Naive B cell (primary cell): ENCODE measurements around the gene PCBP3. TPM values are rescaled to one million over a fixed set of nuclear protein-coding genes. Genes with fewer than 3 reads are reported as not detected.

ENCODE experiments used
- ATAC-seq, 2 donors: fragments of 150-1000 bp; cut with Tn5 transposase; 2 replicates each; pipeline ENCODE4 v1.10.0; 2021; ENCODE audit warnings: low read depth in 2 of 2, mild to moderate bottlenecking in 2 of 2, moderate library complexity in 2 of 2
- DNase-seq: peaks from one replicate; pipeline ENCODE4 v3.0.0; 2022
- H3K27ac Mint-ChIP-seq, 6 donors: one replicate each; pipeline ENCODE4 v1.8.0; 2020 to 2022; ENCODE audit warnings: mild to moderate bottlenecking in 6 of 6, mixed read lengths in 6 of 6, moderate library complexity in 5 of 6, inconsistent platforms in 2 of 6
- H3K27me3 Mint-ChIP-seq, 3 donors: one replicate each; pipeline ENCODE4 v1.8.0; 2021 to 2022; ENCODE audit warnings: mixed read lengths in 3 of 3, mild to moderate bottlenecking in 1 of 3
- H3K36me3 Mint-ChIP-seq, 2 donors: one replicate each; pipeline ENCODE4 v1.8.0; 2020 to 2022; ENCODE audit warnings: mixed read lengths in 2 of 2, inconsistent platforms in 1 of 2, mild to moderate bottlenecking in 1 of 2
- H3K4me1 Mint-ChIP-seq, 3 donors: one replicate each; pipeline ENCODE4 v1.8.0; 2020 to 2022; ENCODE audit warnings: mixed read lengths in 3 of 3, inconsistent platforms in 1 of 3, mild to moderate bottlenecking in 1 of 3, moderate library complexity in 1 of 3
- H3K4me3 Mint-ChIP-seq, 8 donors: one replicate each; pipeline ENCODE4 v1.8.0; 2020 to 2022; ENCODE audit warnings: mild to moderate bottlenecking in 8 of 8, mixed read lengths in 8 of 8, moderate library complexity in 8 of 8, inconsistent platforms in 2 of 8
- H3K9me3 Mint-ChIP-seq, 7 donors: one replicate each; pipeline ENCODE4 v1.8.0; 2020 to 2022; ENCODE audit warnings: mixed read lengths in 7 of 7, mild to moderate bottlenecking in 5 of 7, inconsistent platforms in 2 of 7, moderate library complexity in 1 of 7
- polyA plus RNA-seq, 6 donors: library from polyadenylated mRNA; unstranded; fragments of 300-500 nt; fragmentation: Illumina TruSeq; gene quantifications; one replicate each; pipeline ENCODE4 v1.2.3, GENCODE V29; 2021; ENCODE audit warnings: low read depth in 6 of 6

Gene PCBP3
- polyA plus RNA-seq, 6 donors from 2014 or later = 0.60 to 1.5 (median 0.93) TPM; not detected in 2

GRCh38 chr21:45986316-45987051, 343.0 kb downstream of the PCBP3 start:
- Mint-ChIP-seq H3K27ac (no peak overlapping the region), H3K27me3 (peaks cover 0 to 15% (median 9%) of the 10 kb centered on the region in 3 donors)
- DNase-seq = no peak

DNA sequence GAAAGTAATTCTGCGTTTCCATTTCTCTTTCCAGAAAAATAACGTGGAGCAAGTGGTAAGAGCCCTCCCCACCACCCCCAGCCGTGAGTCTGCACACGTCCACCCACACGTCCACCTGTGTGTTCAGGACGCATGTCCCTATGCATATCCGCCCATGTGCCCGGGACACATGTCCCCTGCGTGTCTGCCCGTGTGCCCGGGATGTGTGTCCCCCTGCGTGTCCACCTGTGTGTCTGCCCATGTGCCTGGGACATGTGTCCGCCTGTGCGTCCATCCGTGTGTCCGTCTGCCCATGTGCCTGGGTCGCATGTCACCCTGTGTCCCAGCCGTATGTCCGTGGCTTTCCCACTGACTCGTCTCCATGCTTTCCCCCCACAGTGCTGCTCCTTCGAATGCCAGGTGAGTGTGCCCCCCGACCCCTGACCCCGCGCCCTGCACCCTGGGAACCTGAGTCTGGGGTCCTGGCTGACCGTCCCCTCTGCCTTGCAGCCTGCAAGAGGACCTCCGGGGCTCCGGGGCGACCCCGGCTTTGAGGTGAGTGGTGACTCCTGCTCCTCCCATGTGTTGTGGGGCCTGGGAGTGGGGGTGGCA, 343.7 kb downstream of the PCBP3 start:
- peaks cover 0 to 15% (median 9%) of the 10 kb centered on the region in 3 donors for H3K27me3 Mint-ChIP-seq
- no peak for DNase-seq
- H3K36me3 Mint-ChIP-seq = no peaks in the 10 kb centered on the region
- ATAC-seq = no peak
- no peak overlapping the region for H3K27ac Mint-ChIP-seq
- peaks cover 0 to 11% (median 0%) of the 10 kb centered on the region in 7 donors for H3K9me3 Mint-ChIP-seq
- peaks cover 0 to 7% (median 4%) of the 10 kb centered on the region in 3 donors for H3K4me1 Mint-ChIP-seq
- no peak overlapping the region for H3K4me3 Mint-ChIP-seq

More at GRCh38 chr21:45986316-45987051, 343.0 kb downstream of the PCBP3 start:
- ATAC-seq = no peak
- no peak overlapping the region for H3K4me3 Mint-ChIP-seq
- peaks cover 0 to 7% (median 4%) of the 10 kb centered on the region in 3 donors for H3K4me1 Mint-ChIP-seq
- no peaks in the 10 kb centered on the region for H3K36me3 Mint-ChIP-seq
- H3K9me3 Mint-ChIP-seq = peaks cover 0 to 11% (median 0%) of the 10 kb centered on the region in 7 donors

DNA sequence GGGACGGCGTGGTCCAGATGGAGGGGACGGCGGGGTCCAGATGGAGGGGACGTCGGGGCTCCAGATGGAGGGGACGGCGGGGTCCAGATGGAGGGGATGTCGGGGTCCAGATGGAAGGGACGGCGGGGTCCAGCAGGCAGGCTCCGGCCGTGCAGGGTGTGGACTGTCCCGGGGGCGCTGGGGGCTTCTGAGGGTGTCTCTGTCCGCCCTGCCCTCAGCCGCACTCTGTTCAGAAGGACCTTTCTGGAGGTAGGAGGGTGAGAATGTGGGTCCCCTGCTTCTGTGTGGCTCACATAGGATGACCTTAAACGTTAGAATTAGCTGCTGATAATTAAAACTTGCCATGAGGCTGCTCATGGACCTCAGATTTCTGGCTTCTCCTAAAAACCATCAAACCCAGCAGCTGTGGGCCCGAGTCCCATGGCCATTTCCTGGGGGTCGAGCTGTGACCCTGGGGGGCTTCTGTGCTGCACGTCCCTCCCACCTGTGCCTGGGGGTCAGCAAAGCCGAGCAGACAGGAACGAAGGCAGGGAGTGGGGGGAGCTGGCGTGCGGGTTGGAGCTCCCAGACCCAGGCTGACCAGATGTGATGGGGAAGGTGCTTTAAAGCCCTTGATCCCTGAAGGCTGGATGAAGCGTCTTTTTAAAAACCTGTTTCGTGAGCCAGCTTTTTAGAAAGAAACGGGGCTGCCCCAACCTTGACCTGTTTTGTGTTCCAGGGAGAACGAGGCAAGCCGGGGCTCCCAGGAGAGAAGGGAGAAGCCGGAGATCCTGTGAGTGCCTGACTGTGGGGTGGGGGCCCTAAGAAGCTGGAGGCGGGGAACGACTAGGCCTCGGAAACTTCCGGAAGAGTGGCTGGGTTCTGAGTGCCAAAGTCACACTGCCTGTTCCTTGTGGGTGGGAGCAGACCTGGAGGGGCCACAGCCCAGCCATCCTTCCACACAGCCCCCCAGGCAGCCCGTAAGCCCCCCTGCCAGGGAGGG, 345.1 kb downstream of the PCBP3 start:
- peaks cover 0 to 15% (median 9%) of the 10 kb centered on the region in 3 donors for H3K27me3 Mint-ChIP-seq
- H3K27ac Mint-ChIP-seq = no peak overlapping the region
- H3K36me3 Mint-ChIP-seq = no peaks in the 10 kb centered on the region
- DNase-seq (no peak), ATAC-seq (no peak)
- peaks cover 0 to 7% (median 4%) of the 10 kb centered on the region in 3 donors for H3K4me1 Mint-ChIP-seq
- H3K9me3 Mint-ChIP-seq = peaks cover 0 to 11% (median 0%) of the 10 kb centered on the region in 7 donors
- no peak overlapping the region for H3K4me3 Mint-ChIP-seq

DNA sequence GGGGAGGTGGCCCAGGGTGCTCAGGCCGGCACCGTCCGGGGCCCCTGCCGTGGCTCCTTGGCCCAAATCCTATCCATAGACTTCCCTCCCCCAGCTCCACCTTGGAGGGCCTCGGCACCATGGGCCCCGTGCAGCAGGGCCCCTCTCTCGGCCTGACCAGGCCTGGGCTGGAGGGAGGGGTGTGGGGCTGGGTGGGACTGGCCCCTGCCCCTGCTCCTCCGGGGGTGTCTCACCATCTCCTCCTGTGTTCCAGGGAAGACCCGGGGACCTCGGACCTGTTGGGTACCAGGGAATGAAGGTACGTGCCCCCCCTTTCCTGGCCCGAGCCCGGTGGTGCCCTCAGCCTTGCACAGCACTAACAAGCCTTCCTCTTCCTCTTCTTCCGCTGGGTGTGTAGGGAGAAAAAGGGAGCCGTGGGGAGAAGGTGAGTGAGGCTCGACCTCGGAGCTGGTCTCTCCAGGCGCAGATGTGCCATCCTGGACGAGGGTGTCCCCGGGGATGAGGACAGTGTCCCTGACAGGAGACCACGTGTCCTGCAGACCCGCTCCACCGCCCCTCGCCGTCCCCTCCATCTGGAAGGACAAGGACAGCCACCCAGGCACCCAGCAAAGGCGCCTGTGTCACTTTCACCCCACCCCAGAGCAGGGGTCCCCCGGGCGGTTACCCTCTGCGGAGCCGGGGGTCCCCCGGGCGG, 346.0 kb downstream of the PCBP3 start:
- Mint-ChIP-seq H3K36me3 (no peaks in the 10 kb centered on the region), H3K27ac (no peak overlapping the region), H3K9me3 (peaks cover 0 to 9% (median 0%) of the 10 kb centered on the region in 7 donors), H3K4me1 (peaks cover 0 to 6% (median 4%) of the 10 kb centered on the region in 3 donors), H3K27me3 (peaks cover 0 to 11% (median 8%) of the 10 kb centered on the region in 3 donors), H3K4me3 (no peak overlapping the region)
- ATAC-seq (no peak), DNase-seq (no peak)

DNA sequence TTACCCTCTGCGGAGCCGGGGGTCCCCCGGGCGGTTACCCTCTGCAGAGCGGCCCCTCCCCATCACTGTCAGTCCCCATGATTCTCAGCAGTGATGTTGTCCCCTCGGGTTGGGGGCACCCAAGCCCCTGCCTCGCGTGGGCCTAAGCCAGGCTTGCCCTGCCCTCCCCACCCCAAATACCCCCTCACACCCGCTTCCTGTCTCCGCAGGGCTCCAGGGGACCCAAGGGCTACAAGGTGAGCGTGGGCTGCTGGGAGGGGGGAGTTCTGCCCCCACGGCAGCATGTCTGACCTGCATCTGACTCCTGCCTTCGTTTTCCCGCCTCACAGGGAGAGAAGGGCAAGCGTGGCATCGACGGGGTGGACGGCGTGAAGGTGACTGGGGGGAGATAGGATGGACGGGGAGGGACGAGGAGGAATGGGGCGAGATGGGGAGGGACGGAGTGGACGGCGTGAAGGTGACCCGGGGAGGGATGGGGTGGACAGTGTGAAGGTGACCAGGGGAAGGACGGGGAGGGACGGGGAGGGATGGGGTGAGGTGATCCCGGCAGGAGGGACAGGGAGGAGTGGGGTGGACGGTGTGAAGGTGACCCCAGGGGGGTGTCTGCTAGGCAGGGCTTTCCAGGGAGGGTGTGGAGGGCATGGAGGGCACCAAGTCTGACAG, 346.7 kb downstream of the PCBP3 start:
- no peak overlapping the region for H3K27ac Mint-ChIP-seq
- no peaks in the 10 kb centered on the region for H3K36me3 Mint-ChIP-seq
- H3K9me3 Mint-ChIP-seq = peaks cover 0 to 2% (median 0%) of the 10 kb centered on the region in 7 donors
- no peak overlapping the region for H3K4me3 Mint-ChIP-seq
- no peak for ATAC-seq
- H3K4me1 Mint-ChIP-seq = no peaks in the 10 kb centered on the region
- no peak for DNase-seq
- H3K27me3 Mint-ChIP-seq = peaks cover 0 to 4% (median 1%) of the 10 kb centered on the region in 3 donors

GRCh38 chr21:45990741-45991605, 347.4 kb downstream of the PCBP3 start:
- no peak overlapping the region for H3K4me3 Mint-ChIP-seq
- H3K27me3 Mint-ChIP-seq = no peaks in the 10 kb centered on the region
- DNase-seq (no peak), ATAC-seq (no peak)
- H3K9me3 Mint-ChIP-seq = no peaks in the 10 kb centered on the region
- H3K4me1 Mint-ChIP-seq = no peaks in the 10 kb centered on the region
- H3K27ac Mint-ChIP-seq = no peak overlapping the region
- no peaks in the 10 kb centered on the region for H3K36me3 Mint-ChIP-seq

DNA sequence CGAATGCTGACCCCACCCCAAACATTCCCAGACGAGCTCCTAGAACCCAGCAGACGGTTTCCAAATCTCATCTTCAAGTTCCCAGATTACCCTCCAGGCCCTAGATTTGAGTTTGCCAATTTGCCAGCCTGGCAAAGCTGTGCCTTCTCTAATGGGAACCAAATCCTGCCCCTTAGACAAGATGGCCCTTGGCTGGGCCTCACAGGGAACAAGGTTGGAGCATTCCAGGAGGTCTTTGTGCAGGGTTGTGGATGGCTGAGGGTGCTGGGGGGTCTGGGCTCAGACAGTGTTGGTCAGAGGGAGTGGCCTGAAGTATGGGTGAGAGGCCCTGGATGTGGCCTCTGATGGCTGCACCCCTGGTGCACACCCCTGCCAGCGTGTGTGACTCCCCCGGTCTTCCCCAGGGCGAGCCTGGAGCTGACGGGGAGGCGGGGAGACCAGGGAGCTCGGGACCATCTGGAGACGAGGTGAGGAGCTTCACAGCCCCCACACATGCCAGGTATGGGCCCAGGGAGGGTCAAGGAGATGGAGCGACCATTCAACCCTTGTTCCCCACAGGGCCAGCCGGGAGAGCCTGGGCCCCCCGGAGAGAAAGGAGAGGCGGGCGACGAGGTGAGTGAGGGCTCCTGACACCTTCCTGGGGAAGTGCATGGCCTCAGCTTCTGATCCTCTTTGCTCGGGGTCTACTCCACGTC, 348.2 kb downstream of the PCBP3 start:
- Mint-ChIP-seq H3K27ac (no peak overlapping the region), H3K4me3 (no peak overlapping the region), H3K4me1 (no peaks in the 10 kb centered on the region), H3K27me3 (no peaks in the 10 kb centered on the region), H3K9me3 (no peaks in the 10 kb centered on the region), H3K36me3 (no peaks in the 10 kb centered on the region)
- no peak for DNase-seq
- no peak for ATAC-seq

Other genes starting within 250 kb of the PCBP3 start
- under 1 TPM; 0.13 to 0.49 (median 0.21) TPM for gene COL18A1, start 238.6 kb upstream of the PCBP3 start, polyA plus RNA-seq
- 10 to 100 TPM in 1 of 6 donors, 1 to 10 TPM in 5; 2.9 to 20.0 (median 4.3) TPM for gene SLC19A1, start 101.3 kb upstream of the PCBP3 start, polyA plus RNA-seq